H1 (cell line): ENCODE data around the gene CCNG2. TPM values are rescaled to one million over a fixed set of nuclear protein-coding genes. Genes with fewer than 3 reads are reported as not detected.

Source experiments
- CTCF ChIA-PET: fragments of 300-600 bp; sonication (Branson Sonifier 250); formaldehyde crosslinking; loops from one replicate; lab custom pipeline; 2021; ENCODE audit not compliant: partially characterized antibody; lab: Charles Lee
- POLR2A ChIA-PET: fragments of 300-600 bp; sonication (Branson Sonifier 250); formaldehyde crosslinking; loops from one replicate; lab custom pipeline; 2021; ENCODE audit warnings: inconsistent platforms; ENCODE audit not compliant: partially characterized antibody; lab: Charles Lee
- DNase-seq, 2 experiments: peaks; one replicate each; pipeline versions ENCODE4 v3.0.0 to v3.0.0-alpha.2; 2010 to 2022; ENCODE audit warnings: low spot score in 2 of 2, low read depth in 1 of 2, mixed read lengths in 1 of 2
- FAIRE-seq: peaks from 2 replicates; lab custom pipeline; 2011; peaks lifted over from hg19 to GRCh38; lab: Jason Lieb, UNC
- H2AFZ ChIP-seq: 2 replicates; pipeline ENCODE4 v1.8.1; 2012; ENCODE audit warnings: low read length, inconsistent platforms
- H2AK5ac ChIP-seq: 2 replicates; pipeline ENCODE4 v1.6.1; 2013; ENCODE audit warnings: low read depth, low read length
- H2BK120ac ChIP-seq: replicated peaks from 2 replicates; pipeline ENCODE3; 2013; ENCODE audit warnings: low read depth, low read length, inconsistent platforms
- H2BK12ac ChIP-seq: 2 replicates; pipeline ENCODE4 v1.6.1; 2013; ENCODE audit warnings: low read depth, low read length
- H2BK15ac ChIP-seq: 2 replicates; pipeline ENCODE4 v1.6.1; 2013; ENCODE audit warnings: low read length
- H2BK20ac ChIP-seq: 2 replicates; pipeline ENCODE4 v1.6.1; 2013; ENCODE audit warnings: low read length
- H2BK5ac ChIP-seq: 2 replicates; pipeline ENCODE4 v1.6.1; 2013; ENCODE audit warnings: low read depth, low read length
- H3K14ac ChIP-seq: 2 replicates; pipeline ENCODE4 v1.6.1; 2013; ENCODE audit warnings: inconsistent platforms; ENCODE audit not compliant: insufficient read length
- H3K18ac ChIP-seq: 2 replicates; pipeline ENCODE4 v1.6.1; 2013; ENCODE audit warnings: low read length; ENCODE audit errors: extremely low read depth
- H3K23ac ChIP-seq: 2 replicates; pipeline ENCODE4 v1.6.1; 2013; ENCODE audit warnings: inconsistent platforms; ENCODE audit not compliant: insufficient read length
- H3K23me2 ChIP-seq: 2 replicates; pipeline ENCODE4 v1.6.1; 2013; ENCODE audit warnings: low read depth, low read length
- H3K27ac ChIP-seq: 2 replicates; pipeline ENCODE4 v1.6.1; 2011; ENCODE audit warnings: low read depth, low read length, inconsistent platforms
- H3K27me3 ChIP-seq, 4 experiments: replicated peaks in 1 of 4; 1 replicate in 1 of 4; 2 replicates in 3 of 4; pipeline versions ENCODE4 v1.6.1 to v1.8.1; 2011 to 2013; ENCODE audit warnings: low read length in 3 of 4, mild to moderate bottlenecking in 3 of 4, inconsistent platforms in 2 of 4, mixed read lengths in 2 of 4, moderate library complexity in 1 of 4; ENCODE audit not compliant: control insufficient read depth in 3 of 4, insufficient read depth in 3 of 4; ENCODE audit errors: extremely low read depth in 1 of 4
- H3K36me3 ChIP-seq, 4 experiments: 2 replicates each; pipeline versions ENCODE4 v1.6.1 to v1.8.1; 2011 to 2013; ENCODE audit warnings: mild to moderate bottlenecking in 4 of 4, low read length in 3 of 4, moderate library complexity in 2 of 4, control low read depth in 1 of 4, inconsistent platforms in 1 of 4; ENCODE audit not compliant: insufficient read depth in 4 of 4, control insufficient read depth in 2 of 4
- H3K4ac ChIP-seq: replicated peaks from 2 replicates; pipeline ENCODE3; 2013; ENCODE audit warnings: low read length, low read depth, mixed read lengths, inconsistent platforms; ENCODE audit not compliant: insufficient read length
- H3K4me1 ChIP-seq, 4 experiments: replicated peaks in 1 of 4; 1 replicate in 1 of 4; 2 replicates in 3 of 4; pipeline versions ENCODE4 v1.6.1 to v1.8.1; 2011 to 2013; ENCODE audit warnings: low read length in 3 of 4, inconsistent platforms in 2 of 4, mixed read lengths in 1 of 4; ENCODE audit not compliant: insufficient read depth in 4 of 4, control insufficient read depth in 3 of 4
- H3K4me2 ChIP-seq, 2 experiments: 2 replicates each; pipeline versions ENCODE4 v1.6.1 to v1.8.1; 2011 to 2013; ENCODE audit warnings: low read depth in 2 of 2, low read length in 2 of 2, control low read depth in 1 of 2, inconsistent platforms in 1 of 2, mild to moderate bottlenecking in 1 of 2; ENCODE audit not compliant: insufficient read depth in 1 of 2
- H3K4me3 ChIP-seq, 4 experiments: fragments of 200-600, 300-600 bp in 1 of 4; sonication (generic), shearing (Covaris generic), sonication (Bioruptor Twin) in 1 of 4; 2 replicates each; pipeline versions ENCODE4 v1.5.1 to v1.8.1; 2011 to 2016; ENCODE audit warnings: low read length in 4 of 4, low read depth in 3 of 4, control low read depth in 2 of 4, inconsistent platforms in 2 of 4, mild to moderate bottlenecking in 2 of 4, mixed read lengths in 1 of 4, moderate library complexity in 1 of 4; ENCODE audit not compliant: insufficient read depth in 2 of 4; ENCODE audit errors: extremely low read depth in 1 of 4
- H3K56ac ChIP-seq: replicated peaks from 2 replicates; pipeline ENCODE3; 2013; ENCODE audit warnings: low read depth, mild to moderate bottlenecking, mixed read lengths, low read length, inconsistent platforms; ENCODE audit not compliant: insufficient read length
- H3K79me1 ChIP-seq: 2 replicates; pipeline ENCODE4 v1.6.1; 2013; ENCODE audit warnings: low read depth, low read length, control low read depth
- H3K79me2 ChIP-seq, 2 experiments: 2 replicates each; pipeline versions ENCODE4 v1.6.1 to v1.8.1; 2012 to 2013; ENCODE audit warnings: low read length in 2 of 2, mild to moderate bottlenecking in 2 of 2, inconsistent platforms in 1 of 2; ENCODE audit not compliant: insufficient read depth in 2 of 2, control insufficient read depth in 1 of 2
- H3K9ac ChIP-seq, 4 experiments: replicated peaks in 1 of 4; 1 replicate in 1 of 4; 2 replicates in 3 of 4; pipeline versions ENCODE4 v1.6.1 to v1.8.1; 2011 to 2013; ENCODE audit warnings: low read depth in 3 of 4, low read length in 3 of 4, control low read depth in 2 of 4, mild to moderate bottlenecking in 2 of 4, moderate library complexity in 2 of 4, inconsistent platforms in 1 of 4; ENCODE audit errors: extremely low read depth in 1 of 4
- H3K9me3 ChIP-seq, 2 experiments: 2 replicates each; pipeline versions ENCODE4 v1.6.1 to v1.8.1; 2012 to 2013; ENCODE audit warnings: mild to moderate bottlenecking in 2 of 2, moderate library complexity in 2 of 2, control low read depth in 1 of 2, inconsistent platforms in 1 of 2, low read depth in 1 of 2, low read length in 1 of 2, mixed read lengths in 1 of 2; ENCODE audit not compliant: insufficient read depth in 2 of 2
- H4K20me1 ChIP-seq, 2 experiments: replicated peaks in 1 of 2; 2 replicates each; pipeline versions ENCODE3 to v1.8.1; 2011 to 2013; ENCODE audit warnings: inconsistent platforms in 2 of 2, low read length in 2 of 2, mild to moderate bottlenecking in 1 of 2; ENCODE audit not compliant: insufficient read depth in 2 of 2, control insufficient read depth in 1 of 2
- H4K5ac ChIP-seq: 2 replicates; pipeline ENCODE4 v1.6.1; 2013; ENCODE audit warnings: low read length, low read depth, mixed read lengths, inconsistent platforms; ENCODE audit not compliant: insufficient read length
- H4K8ac ChIP-seq: 2 replicates; pipeline ENCODE4 v1.8.0; 2013; ENCODE audit warnings: mild to moderate bottlenecking, moderate library complexity, low read length, inconsistent platforms; ENCODE audit not compliant: insufficient read depth; ENCODE audit errors: extremely low read depth
- H4K91ac ChIP-seq: replicated peaks from 2 replicates; pipeline ENCODE3; 2013; ENCODE audit warnings: low read length, mixed read lengths, inconsistent platforms; ENCODE audit not compliant: insufficient read length
- ATF3 ChIP-seq: IDR thresholded peaks from 2 replicates; pipeline ENCODE4 v1.6.1; 2011; ENCODE audit warnings: low read depth, mild to moderate bottlenecking, low read length; ENCODE audit not compliant: insufficient read depth
- BCL11A ChIP-seq, 2 experiments: IDR thresholded peaks; one replicate each; pipeline ENCODE4 v1.6.1; 2011; ENCODE audit warnings: low read depth in 2 of 2, low read length in 2 of 2, mild to moderate bottlenecking in 2 of 2
- CBX5 ChIP-seq: fragments of 300-800, 300-1000 bp; sonication (generic); IDR thresholded peaks from 2 replicates; pipeline ENCODE4 v1.7.1; 2016; ENCODE audit warnings: antibody characterized with exemption, low read length, low read depth
- GTF2F1 ChIP-seq: IDR thresholded peaks from 2 replicates; pipeline ENCODE4 v1.6.1; 2012; ENCODE audit warnings: low read depth, low read length, improper control_type of control experiment, borderline replicate concordance
- POU5F1 ChIP-seq: IDR thresholded peaks from 2 replicates; pipeline ENCODE4 v1.6.1; 2011; ENCODE audit warnings: low read depth, mild to moderate bottlenecking, low read length, moderate library complexity
- RNF2 ChIP-seq: fragments of 200-900, 300-1000 bp; sonication (generic); IDR thresholded peaks from 2 replicates; pipeline ENCODE4 v1.7.1; 2016; ENCODE audit warnings: borderline replicate concordance, low read depth, mild to moderate bottlenecking, antibody characterized with exemption, low read length; ENCODE audit not compliant: poor library complexity, severe bottlenecking; ENCODE audit errors: missing control alignments
- SIX5 ChIP-seq: IDR thresholded peaks from 2 replicates; pipeline ENCODE4 v1.6.1; 2011; ENCODE audit warnings: mild to moderate bottlenecking, low read depth, low read length
- SP2 ChIP-seq: IDR thresholded peaks from 2 replicates; pipeline ENCODE4 v1.6.1; 2012; ENCODE audit warnings: mild to moderate bottlenecking, low read length, inconsistent platforms
- WGBS, 2 experiments: shearing (Covaris generic) in 1 of 2; methylation state at CpG; one replicate each; pipeline versions ENCODE4 v1.1.6 to v1.1.7; 2013 to 2015; ENCODE audit warnings: low lambda C conversion rate in 2 of 2, mixed read lengths in 2 of 2, inconsistent platforms in 1 of 2, low coverage in 1 of 2, missing lambda C conversion rate in 1 of 2; ENCODE audit not compliant: insufficient replicate concordance in 2 of 2, insufficient coverage in 1 of 2, insufficient read length in 1 of 2; ENCODE audit errors: extremely low coverage in 1 of 2, missing lambda C conversion rate in 1 of 2; 5-methylcytosine and 5-hydroxymethylcytosine counted together
- polyA plus RNA-seq, 7 experiments: library from polyadenylated mRNA; depleted of rRNA in 3 of 7; stranded (reverse) in 5 of 7; unstranded in 2 of 7; fragments of >200 nt in 5 of 7; fragments of 200-250 nt in 2 of 7; gene quantifications; 1 replicate in 5 of 7; 2 replicates in 1 of 7; 4 replicates in 1 of 7; pipeline versions ENCODE4 v1.2.1 to v1.2.3, GENCODE V29; 2011 to 2013; ENCODE audit warnings: missing spikeins in 2 of 7, mixed read lengths in 2 of 7
- total RNA-seq: library from RNA; stranded (reverse); fragmentation: NEBNext Ultra II Directional; extraction: Animal tissue kit (Norgen Biotek cat#: 25700); gene quantifications from 2 replicates; pipeline ENCODE4 v1.2.1, GENCODE V29; 2021
- TF ChIP-seq, protein P1 (sequence below): IDR thresholded peaks from 2 replicates; pipeline ENCODE4 v1.6.1; 2012; ENCODE audit warnings: low read length, inconsistent platforms

Gene CCNG2
- total and polyA plus RNA-seq, 2 of the 8 experiments (the other 6 are each of a cell fraction or from before 2014, with no cell fraction given) = 3.5 to 13.9 TPM

DNA sequence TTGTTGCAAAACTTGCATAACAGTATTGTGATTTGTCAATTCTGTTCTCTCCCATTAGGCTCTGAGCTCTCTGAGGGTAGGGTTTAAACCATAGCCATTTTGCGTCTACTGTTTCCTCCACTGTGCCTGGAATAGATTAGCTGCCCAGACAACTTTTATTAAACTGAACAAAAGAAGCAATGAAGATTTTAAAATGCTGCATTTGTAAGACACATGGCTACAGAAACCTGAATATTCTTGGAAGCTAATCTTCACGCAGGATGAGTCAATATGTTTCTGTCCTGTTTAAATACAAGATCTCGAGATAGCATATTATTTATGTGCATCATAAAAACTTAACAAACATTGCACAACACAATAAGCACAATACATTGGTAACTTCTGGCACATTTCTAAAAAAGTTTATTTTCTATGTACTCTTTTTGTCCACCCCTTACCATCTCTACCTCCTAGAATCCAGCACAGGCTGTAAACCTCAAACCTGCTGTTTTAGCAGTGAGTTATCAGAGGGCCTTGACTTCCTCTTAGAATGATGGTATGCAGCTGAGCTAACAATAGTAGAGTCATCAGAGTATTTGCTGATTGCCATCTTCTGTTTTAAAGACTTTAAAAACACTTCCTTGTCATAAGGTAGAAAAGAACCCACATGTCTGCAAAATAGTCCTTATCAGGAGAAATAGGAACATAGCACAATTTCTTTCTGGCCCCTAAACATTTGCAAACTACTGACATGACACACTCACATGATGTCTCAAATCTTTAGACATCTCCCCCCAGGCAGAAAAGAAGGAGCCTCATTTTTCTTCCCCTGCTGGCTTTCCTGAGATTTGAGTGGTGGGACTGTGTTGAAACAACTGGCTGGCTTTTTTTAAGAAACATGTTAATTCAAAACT is 10.6 kb upstream of the CCNG2 start:
- Histone ChIP-seq H3K23ac (no peak overlapping the region), H3K27me3 (no peaks in the 10 kb centered on the region), H3K56ac (no peak overlapping the region), H4K8ac (no peak overlapping the region), H3K4me1 (no peaks in the 10 kb centered on the region), H3K4me2 (no peak overlapping the region), H2AFZ (peak overlapping the region; percentile 47; the same call in 1 of the 2 replicates), H3K4me3 (no peak overlapping the region), H4K91ac (no peak overlapping the region), H2AK5ac (no peak overlapping the region), H3K9ac (no peak overlapping the region), H2BK12ac (no peak overlapping the region), H3K9me3 (no peaks in the 10 kb centered on the region), H4K5ac (no peak overlapping the region), H3K79me1 (no peaks in the 10 kb centered on the region), H3K4ac (no peak overlapping the region), H3K36me3 (no peaks in the 10 kb centered on the region), H3K18ac (no peak overlapping the region), H2BK15ac (no peak overlapping the region), H3K79me2 (no peaks in the 10 kb centered on the region), H3K23me2 (no peaks in the 10 kb centered on the region), H4K20me1 (no peaks in the 10 kb centered on the region), H2BK20ac (no peak overlapping the region), H2BK120ac (no peak overlapping the region), H3K27ac (no peak overlapping the region), H2BK5ac (no peak overlapping the region), H3K14ac (no peak overlapping the region)
- CTCF ChIA-PET = interaction anchor here (0.7 to 1.7 kb wide), 5 partner anchors 29 to 63 kb away, joined by 3 to 5 read pairs (median 4); no protein-coding TSS in a partner anchor
- POLR2A ChIA-PET = interaction anchor here (1.2 to 2.2 kb wide), 3 partner anchors 10 to 11 kb away, joined by 4 to 11 read pairs (median 4); partner anchors contain the start of gene CCNG2
- FAIRE-seq = no peak
- no peak for DNase-seq
- WGBS, 2 experiments = 90% methylated on average over 3 of the region's 3 CpGs; no CpG with 5 or more reads in 1 of the 2 experiments
- TF ChIP-seq, protein P1, sequence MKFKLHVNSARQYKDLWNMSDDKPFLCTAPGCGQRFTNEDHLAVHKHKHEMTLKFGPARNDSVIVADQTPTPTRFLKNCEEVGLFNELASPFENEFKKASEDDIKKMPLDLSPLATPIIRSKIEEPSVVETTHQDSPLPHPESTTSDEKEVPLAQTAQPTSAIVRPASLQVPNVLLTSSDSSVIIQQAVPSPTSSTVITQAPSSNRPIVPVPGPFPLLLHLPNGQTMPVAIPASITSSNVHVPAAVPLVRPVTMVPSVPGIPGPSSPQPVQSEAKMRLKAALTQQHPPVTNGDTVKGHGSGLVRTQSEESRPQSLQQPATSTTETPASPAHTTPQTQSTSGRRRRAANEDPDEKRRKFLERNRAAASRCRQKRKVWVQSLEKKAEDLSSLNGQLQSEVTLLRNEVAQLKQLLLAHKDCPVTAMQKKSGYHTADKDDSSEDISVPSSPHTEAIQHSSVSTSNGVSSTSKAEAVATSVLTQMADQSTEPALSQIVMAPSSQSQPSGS = no peak
- no peak for TF ChIP-seq CBX5
- no peak for TF ChIP-seq GTF2F1
- no peak for TF ChIP-seq RNF2
- TF ChIP-seq BCL11A (IDR thresholded peaks at IDR 0.05; ENCODE audit: low read depth in 2 of 2, low read length in 2 of 2) = no peak
- TF ChIP-seq ATF3 = no peak
- no peak for TF ChIP-seq SP2
- TF ChIP-seq SIX5 = no peak
- no peak for TF ChIP-seq POU5F1
